GM21528 (cell line): ENCODE data around the gene CTIF.

Experiments
- ATAC-seq: cut with Tn5 transposase; IDR thresholded peaks from one replicate; pipeline ENCODE4 v1.9.1; 2021; ENCODE audit warnings: mild to moderate bottlenecking, moderate library complexity; ENCODE audit not compliant: unreplicated experiment, low FRiP score

Gene CTIF

DNA sequence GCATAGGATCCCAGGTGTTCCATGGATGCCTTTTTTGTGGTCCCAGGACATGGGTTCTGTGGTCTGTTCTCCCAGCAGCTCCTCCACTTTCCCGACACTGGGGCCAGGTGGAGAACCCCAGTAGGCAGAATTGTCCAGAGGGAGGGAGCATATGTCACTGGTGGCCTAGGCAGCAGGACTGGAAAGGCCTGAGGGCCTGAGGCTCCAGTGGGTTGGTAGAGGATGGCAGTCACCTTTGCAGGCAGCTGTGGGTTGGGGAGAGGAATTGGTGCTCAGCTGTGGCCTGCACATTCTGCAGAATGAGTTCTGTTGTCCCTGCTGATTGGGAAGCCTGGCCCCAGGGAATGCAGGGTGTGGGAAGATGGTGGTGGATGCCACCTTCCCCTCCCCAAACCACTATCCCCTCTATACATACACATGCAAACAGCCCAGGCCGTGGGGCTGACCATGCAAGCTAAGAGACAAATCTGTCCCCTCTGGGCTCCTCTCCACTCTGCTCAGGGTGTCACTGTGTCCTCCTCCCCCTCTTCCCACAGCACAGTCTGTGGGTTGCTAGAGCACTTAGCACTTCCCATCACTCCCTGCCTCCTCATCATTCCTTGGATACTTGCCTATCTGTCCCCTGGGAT is 11.4 kb downstream of the CTIF start:
- ATAC-seq: no peak

DNA sequence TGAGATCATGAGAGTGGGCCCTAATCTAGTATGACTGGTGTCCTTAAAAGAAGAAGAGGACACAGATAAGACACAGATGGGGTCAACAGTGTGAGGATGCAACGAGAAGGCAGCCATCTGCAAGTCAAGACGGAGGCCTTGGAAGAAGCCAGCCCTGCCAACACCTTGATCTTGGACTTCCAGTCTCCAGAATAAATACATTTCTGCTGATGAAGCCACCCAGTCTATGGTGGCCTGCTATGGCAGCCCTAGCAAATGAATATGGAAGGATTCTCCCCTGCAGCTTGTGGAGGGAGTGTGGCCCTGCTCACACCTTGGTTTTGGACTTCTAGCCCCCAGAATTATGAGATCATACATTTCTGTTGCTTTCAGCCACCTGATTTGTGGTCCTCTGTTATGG is 12.3 kb downstream of the CTIF start:
- no peak for ATAC-seq

GRCh38 chr18:48552130-48552529 is 13.3 kb downstream of the CTIF start:
- no peak for ATAC-seq

GRCh38 chr18:48553236-48553635 is 14.4 kb downstream of the CTIF start:
- ATAC-seq: no peak

DNA sequence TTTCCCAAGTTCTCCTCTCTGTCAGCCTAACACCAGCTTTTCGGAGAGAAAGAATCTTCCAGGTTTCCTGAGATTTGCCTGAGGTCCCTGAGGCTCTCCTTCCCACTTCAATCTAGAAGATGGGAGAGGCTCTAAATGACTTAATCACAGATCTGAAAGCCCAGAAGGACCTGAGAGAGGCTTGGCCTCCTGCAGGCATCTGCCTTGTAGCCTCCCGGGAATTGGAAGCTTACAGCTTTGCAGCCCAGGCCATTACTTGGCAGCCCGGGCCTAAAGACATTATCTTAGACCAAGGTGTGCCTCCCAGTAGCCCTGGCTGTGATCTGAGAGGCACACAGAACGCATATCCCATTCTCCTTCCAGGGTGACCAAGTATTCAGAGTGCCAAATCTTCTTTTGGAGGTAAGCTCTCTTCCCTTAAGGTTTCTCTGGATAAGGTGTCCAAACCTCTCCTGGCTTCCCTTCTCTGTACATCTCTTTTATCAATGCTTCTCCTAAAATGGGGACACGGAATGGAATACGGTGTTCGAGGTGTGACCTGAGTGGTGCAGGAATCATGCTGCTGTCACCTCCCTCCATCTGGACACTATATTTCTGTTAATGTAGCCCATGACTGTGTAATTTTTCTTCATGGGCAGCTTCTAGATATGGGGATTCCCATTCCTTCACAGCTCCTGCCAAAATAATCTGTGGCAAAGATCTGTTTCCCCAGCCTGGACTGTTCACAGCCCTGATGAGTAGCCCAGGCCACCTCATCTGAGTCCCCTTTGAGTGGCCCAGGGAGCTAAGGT is 16.0 kb downstream of the CTIF start:
- ATAC-seq: no peak

DNA sequence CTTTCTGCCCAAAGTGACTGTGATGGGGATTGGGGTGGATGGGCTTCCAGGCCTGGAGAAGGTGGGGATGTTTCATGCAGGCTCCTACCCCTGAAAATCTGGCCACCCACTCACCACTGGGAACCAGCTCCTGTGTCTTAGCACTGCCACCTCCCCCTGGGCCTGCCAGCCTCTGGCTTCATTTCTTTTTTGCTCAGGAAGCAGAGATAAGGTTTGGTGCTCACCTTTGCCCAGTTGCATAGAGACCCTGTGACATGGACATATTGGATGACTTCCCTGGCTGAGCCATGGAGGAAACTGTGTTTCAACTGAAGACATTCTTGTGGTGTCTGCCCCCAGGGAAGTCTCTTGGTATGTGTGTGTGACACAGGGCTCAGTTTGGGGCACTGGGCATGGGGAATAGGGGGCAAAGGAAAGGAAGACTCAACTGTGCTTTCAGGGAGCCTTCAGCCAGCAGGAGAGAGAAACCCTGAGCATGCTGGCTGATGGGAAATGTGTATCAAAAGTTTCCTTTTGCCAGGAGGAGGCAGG is 16.7 kb downstream of the CTIF start:
- no peak for ATAC-seq

DNA sequence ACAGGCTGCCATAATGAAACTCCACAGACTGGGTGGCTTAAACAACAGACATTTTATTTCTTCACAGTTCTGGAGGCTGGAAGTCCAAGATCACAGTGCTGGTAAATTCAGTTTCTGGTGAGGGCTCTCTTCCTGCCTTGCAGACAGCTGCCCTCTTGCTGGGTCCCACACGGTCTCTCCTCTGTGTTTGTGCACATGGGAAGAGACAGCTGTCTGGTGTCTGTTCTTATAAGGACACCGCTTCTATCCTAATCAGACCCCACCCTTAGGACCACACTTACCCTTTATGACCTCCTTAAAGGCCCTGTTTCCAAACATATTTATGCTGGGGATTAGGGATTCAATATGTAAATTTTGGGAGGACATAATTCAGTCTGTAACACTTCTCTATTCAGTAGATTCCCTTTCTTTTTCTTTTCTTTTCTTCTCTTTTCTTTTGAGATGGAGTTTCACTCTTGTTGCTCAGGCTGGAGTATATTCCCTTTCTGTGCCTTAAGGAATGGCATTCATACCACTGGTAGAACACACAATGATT is 18.9 kb downstream of the CTIF start:
- ATAC-seq: no peak

- ATAC-seq: no peak
Observed at GRCh38 chr18:48558248-48558647, 19.4 kb downstream of the CTIF start.

DNA sequence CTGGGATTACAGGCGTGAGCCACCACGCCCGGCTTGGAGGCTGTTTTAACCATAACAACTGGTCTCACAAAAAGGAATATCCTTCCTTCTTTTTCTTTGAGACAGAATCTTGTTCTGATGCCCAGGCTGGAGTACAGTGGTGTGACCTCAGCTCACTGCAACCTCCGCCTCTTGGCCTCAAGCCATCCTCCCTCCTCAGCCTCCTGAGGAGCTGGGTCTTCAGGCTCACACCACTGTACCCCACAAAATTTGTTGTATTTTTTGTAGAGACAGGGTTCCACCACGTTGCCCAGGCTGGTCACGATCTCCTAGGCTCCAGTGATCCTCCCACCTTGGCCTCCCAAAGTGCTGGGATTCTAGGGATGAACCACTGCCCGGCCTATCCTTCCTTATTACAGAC is 21.7 kb downstream of the CTIF start:
- no peak for ATAC-seq

DNA sequence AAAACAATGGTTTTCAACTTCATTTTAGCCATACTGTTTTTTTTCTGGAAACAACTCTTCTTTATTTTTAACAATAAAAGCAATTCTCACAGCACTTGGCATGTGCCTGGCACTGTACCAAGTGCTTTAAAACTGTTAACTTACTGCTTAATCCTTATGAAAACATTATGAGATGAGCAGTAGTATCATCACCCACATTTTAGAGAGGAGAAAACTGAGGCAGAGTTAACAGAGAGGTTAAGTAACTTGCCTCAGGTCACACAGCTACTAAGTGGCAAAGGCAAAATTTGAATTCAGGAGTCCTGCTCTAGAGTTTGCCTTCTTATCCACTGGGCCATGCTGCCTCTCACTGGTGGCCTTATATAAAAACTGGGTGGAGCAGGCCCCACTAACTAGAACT is 23.2 kb downstream of the CTIF start:
- no peak for ATAC-seq

GRCh38 chr18:48563027-48563426 is 24.2 kb downstream of the CTIF start:
- no peak for ATAC-seq

GRCh38 chr18:48564139-48564538 is 25.3 kb downstream of the CTIF start:
- no peak for ATAC-seq

DNA sequence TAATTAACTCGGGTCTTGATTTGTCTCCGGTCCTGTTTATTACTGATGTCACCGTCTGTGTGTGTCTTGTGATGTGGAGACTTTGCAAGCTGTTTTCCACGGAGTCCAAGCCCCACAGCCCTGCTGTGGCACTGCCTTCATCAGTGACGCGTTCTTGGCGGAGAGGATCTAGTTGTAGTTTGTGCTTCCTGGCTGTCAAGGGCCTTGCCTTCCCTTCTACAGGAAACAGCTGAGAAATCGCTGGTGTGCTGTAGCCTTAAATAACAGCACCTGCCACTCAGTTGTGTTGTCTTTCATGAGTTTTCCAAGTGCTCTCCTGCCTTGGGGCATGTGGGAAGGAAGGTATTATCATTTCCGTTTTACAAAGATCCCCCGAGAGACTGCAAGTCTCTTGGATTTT is 26.3 kb downstream of the CTIF start:
- ATAC-seq: no peak

GRCh38 chr18:48566589-48566988 is 27.8 kb downstream of the CTIF start:
- ATAC-seq: no peak

DNA sequence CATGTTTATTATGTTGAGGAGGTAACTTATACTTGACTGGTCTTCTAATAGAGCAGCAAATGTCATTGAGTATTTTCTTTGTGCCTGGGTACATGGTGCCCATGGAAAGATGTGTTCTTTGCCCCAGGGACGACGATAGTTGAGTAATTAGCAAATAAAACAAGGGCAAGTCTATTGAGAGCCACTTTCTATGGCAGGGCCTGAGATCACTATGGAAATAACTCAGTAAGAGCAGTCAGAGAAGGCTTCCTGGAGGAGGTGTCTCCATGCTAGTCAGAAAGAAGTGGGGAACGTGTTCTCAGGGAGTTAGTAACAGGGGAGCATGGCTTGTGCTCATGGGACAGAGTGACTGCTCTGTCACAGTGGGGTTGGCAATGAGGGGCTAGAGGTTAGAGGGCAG is 28.6 kb downstream of the CTIF start:
- no peak for ATAC-seq

GRCh38 chr18:48569139-48569914 is 30.5 kb downstream of the CTIF start:
- no peak for ATAC-seq

DNA sequence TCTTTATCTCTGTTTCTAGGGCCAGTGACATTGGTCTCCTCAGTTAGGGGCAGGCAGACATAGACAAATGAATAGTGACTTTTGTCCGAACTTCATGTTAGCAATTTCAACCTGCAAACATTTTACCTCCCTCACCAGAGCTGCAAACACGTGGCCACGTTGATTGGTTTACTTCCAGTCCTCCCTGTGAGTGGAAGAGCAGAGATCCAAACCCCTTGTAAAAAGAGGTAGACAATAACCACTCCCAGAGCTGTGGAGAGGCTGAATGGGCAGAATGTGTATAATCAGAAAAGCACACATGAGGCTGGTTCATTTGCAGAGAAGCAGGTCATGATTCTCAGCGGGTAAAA is 31.1 kb downstream of the CTIF start:
- ATAC-seq: no peak

- ATAC-seq: no peak
Observed at GRCh38 chr18:48570313-48570712, 31.5 kb downstream of the CTIF start.

- no peak for ATAC-seq
Observed at GRCh38 chr18:48571639-48572384, 33.0 kb downstream of the CTIF start.

GRCh38 chr18:48572402-48573126 is 33.7 kb downstream of the CTIF start:
- no peak for ATAC-seq
